Measurements from ENCODE around the gene MSLN. TPM values are rescaled to one million over a fixed set of nuclear protein-coding genes. Genes with fewer than 3 reads are reported as not detected.
A peak's percentile ranks its signal among the peaks of the same experiment; 100 is the strongest.

Gene MSLN
- total RNA-seq, 1 experiment from 2014 or later: not detected

DNA sequence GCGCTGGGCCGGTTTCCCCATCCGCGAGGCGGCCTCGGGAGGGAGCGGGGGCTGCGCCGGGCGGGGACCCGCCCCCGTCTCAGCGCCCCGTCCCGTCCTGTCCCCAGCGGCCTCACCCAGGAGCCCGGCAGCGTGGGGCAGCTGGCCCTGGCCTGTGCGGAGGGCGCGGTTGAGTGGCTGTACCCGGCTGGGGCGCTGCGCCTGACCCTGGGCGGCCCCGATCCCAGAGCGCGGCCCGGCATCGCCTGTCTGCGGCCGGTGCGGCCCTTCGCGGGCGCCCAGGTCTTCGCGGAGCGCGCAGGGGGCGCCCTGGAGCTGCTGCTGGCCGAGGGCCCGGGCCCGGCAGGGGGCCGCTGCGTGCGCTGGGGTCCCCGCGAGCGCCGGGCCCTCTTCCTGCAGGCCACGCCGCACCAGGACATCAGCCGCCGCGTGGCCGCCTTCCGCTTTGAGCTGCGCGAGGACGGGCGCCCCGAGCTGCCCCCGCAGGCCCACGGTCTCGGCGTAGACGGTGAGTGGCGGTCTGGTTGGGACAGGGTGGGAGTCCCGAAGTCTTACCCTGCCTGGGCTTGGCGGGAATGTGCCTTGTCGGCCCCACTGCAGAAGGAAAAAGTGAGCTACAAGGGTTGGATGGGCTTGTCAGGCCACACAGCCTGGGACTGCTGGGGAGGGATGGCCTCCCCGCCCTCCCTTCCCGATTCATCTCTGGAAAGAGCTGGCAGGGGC, 44.9 kb upstream of the MSLN start:
- peak; percentile 74 for TF ChIP-seq EZH2 (IDR thresholded peaks at IDR 0.05; ENCODE audit: borderline replicate concordance, low read depth, low read length, poor library complexity, severe bottlenecking)
- TF ChIP-seq, protein P1, sequence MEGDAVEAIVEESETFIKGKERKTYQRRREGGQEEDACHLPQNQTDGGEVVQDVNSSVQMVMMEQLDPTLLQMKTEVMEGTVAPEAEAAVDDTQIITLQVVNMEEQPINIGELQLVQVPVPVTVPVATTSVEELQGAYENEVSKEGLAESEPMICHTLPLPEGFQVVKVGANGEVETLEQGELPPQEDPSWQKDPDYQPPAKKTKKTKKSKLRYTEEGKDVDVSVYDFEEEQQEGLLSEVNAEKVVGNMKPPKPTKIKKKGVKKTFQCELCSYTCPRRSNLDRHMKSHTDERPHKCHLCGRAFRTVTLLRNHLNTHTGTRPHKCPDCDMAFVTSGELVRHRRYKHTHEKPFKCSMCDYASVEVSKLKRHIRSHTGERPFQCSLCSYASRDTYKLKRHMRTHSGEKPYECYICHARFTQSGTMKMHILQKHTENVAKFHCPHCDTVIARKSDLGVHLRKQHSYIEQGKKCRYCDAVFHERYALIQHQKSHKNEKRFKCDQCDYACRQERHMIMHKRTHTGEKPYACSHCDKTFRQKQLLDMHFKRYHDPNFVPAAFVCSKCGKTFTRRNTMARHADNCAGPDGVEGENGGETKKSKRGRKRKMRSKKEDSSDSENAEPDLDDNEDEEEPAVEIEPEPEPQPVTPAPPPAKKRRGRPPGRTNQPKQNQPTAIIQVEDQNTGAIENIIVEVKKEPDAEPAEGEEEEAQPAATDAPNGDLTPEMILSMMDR (conservative IDR thresholded peaks at IDR 0.05; ENCODE audit: low read depth, low read length): no peak; the same call in 1 of the 2 replicates
- no peak for DNase-seq (ENCODE audit: low spot score)
- H3K27ac ChIP-seq (ENCODE audit: low read depth, low read length, poor library complexity, severe bottlenecking): no peak overlapping the region
- POLR2A ChIA-PET (ENCODE audit: low non-redundant PET): interaction anchor here (0.6 kb wide), 1 partner anchor 314 kb away, joined by 4 read pairs; the partner anchor contains the start of gene DECR2
- H3K9me3 ChIP-seq (ENCODE audit: low read depth, low read length, poor library complexity, severe bottlenecking): no peaks in the 10 kb centered on the region
- CTCF ChIA-PET: interaction anchor here (1.0 kb wide), 1 partner anchor 12 kb away, joined by 5 read pairs; no protein-coding TSS in a partner anchor
- intact Hi-C loops (cut with micrococcal nuclease; ENCODE audit: unreplicated experiment): loop anchor here (10.0 kb wide), 1 partner anchor 339 kb away; no protein-coding TSS in a partner anchor
- BruUV-seq (replicated peaks): no TSS peak
- H3K4me1 ChIP-seq (ENCODE audit: insufficient read depth, low read length, poor library complexity, severe bottlenecking): peaks cover 8% of the 10 kb centered on the region
- peak overlapping the region; percentile 32 for H3K4me3 ChIP-seq (ENCODE audit: low read depth, low read length, poor library complexity, severe bottlenecking)
- no peaks in the 10 kb centered on the region for H3K36me3 ChIP-seq (ENCODE audit: insufficient read depth, low read length, poor library complexity, severe bottlenecking)
- H3K27me3 ChIP-seq (replicated peaks; ENCODE audit: insufficient read depth, low read depth, low read length, poor library complexity): peaks cover 31% of the 10 kb centered on the region

GRCh38 chr16:716200-716568, 44.4 kb upstream of the MSLN start:
- peaks cover 31% of the 10 kb centered on the region for H3K27me3 ChIP-seq (replicated peaks; ENCODE audit: insufficient read depth, low read depth, low read length, poor library complexity)
- H3K4me3 ChIP-seq (ENCODE audit: low read depth, low read length, poor library complexity, severe bottlenecking): no peak overlapping the region
- intact Hi-C loops (cut with micrococcal nuclease; ENCODE audit: unreplicated experiment): loop anchor here (10.0 kb wide), 1 partner anchor 339 kb away; no protein-coding TSS in a partner anchor
- H3K27ac ChIP-seq (ENCODE audit: low read depth, low read length, poor library complexity, severe bottlenecking): no peak overlapping the region
- TF ChIP-seq, protein P1 (conservative IDR thresholded peaks at IDR 0.05; ENCODE audit: low read depth, low read length): no peak
- no peak for TF ChIP-seq EZH2 (IDR thresholded peaks at IDR 0.05; ENCODE audit: borderline replicate concordance, low read depth, low read length, poor library complexity, severe bottlenecking)
- DNase-seq (ENCODE audit: low spot score): no peak
- H3K36me3 ChIP-seq (ENCODE audit: insufficient read depth, low read length, poor library complexity, severe bottlenecking): no peaks in the 10 kb centered on the region
- BruUV-seq (replicated peaks): no TSS peak
- ChIA-PET POLR2A (ENCODE audit: low non-redundant PET) (no interaction called here), CTCF (interaction anchor here (1.0 kb wide), 1 partner anchor 12 kb away, joined by 5 read pairs; no protein-coding TSS in a partner anchor)
- no peaks in the 10 kb centered on the region for H3K9me3 ChIP-seq (ENCODE audit: low read depth, low read length, poor library complexity, severe bottlenecking)
- H3K4me1 ChIP-seq (ENCODE audit: insufficient read depth, low read length, poor library complexity, severe bottlenecking): peaks cover 8% of the 10 kb centered on the region

DNA sequence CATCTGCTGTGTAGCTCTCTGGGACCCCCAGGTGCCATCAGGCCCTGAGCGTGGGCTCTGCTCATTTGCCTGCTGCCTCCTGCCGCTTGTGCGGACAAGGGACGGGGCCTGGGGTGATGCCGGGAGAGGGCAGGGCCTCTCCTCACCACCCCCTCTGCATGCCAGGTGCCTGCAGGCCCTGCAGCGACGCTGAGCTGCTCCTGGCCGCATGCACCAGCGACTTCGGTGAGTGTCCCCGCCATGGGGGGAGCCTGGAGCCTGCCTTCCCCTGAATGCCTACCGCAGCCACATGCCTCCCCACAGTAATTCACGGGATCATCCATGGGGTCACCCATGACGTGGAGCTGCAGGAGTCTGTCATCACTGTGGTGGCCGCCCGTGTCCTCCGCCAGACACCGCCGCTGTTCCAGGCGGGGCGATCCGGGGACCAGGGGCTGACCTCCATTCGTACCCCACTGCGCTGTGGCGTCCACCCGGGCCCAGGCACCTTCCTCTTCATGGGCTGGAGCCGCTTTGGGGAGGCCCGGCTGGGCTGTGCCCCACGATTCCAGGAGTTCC, 43.7 kb upstream of the MSLN start:
- intact Hi-C loops (cut with micrococcal nuclease; ENCODE audit: unreplicated experiment): loop anchor here (10.0 kb wide), 1 partner anchor 338 kb away; no protein-coding TSS in a partner anchor
- POLR2A ChIA-PET (ENCODE audit: low non-redundant PET): no interaction called here
- peaks cover 8% of the 10 kb centered on the region for H3K4me1 ChIP-seq (ENCODE audit: insufficient read depth, low read length, poor library complexity, severe bottlenecking)
- H3K9me3 ChIP-seq (ENCODE audit: low read depth, low read length, poor library complexity, severe bottlenecking): no peaks in the 10 kb centered on the region
- DNase-seq (ENCODE audit: low spot score): no peak
- CTCF ChIA-PET: interaction anchor here (0.6 kb wide), 1 partner anchor 29 kb away, joined by 3 read pairs; no protein-coding TSS in a partner anchor
- no TSS peak for BruUV-seq (replicated peaks)
- H3K27me3 ChIP-seq (replicated peaks; ENCODE audit: insufficient read depth, low read depth, low read length, poor library complexity): peaks cover 31% of the 10 kb centered on the region
- TF ChIP-seq, protein P1 (conservative IDR thresholded peaks at IDR 0.05; ENCODE audit: low read depth, low read length): no peak
- TF ChIP-seq EZH2 (IDR thresholded peaks at IDR 0.05; ENCODE audit: borderline replicate concordance, low read depth, low read length, poor library complexity, severe bottlenecking): no peak
- no peak overlapping the region for H3K27ac ChIP-seq (ENCODE audit: low read depth, low read length, poor library complexity, severe bottlenecking)
- H3K36me3 ChIP-seq (ENCODE audit: insufficient read depth, low read length, poor library complexity, severe bottlenecking): no peaks in the 10 kb centered on the region
- no peak overlapping the region for H3K4me3 ChIP-seq (ENCODE audit: low read depth, low read length, poor library complexity, severe bottlenecking)

Measured in A673 (cell line).